A673 (cell line): Measurements from ENCODE around the gene CARMIL3. TPM values are rescaled to one million over a fixed set of nuclear protein-coding genes. Genes with fewer than 3 reads are reported as not detected.

Experiments used
- BruUV-seq: library from RNA; stranded (reverse); fragments of 400-500 nt; replicated peaks from 2 replicates; lab custom pipeline; 2021; lab: Mats Ljungman, UMichigan
- CTCF ChIA-PET: fragments of 300-600 bp; sonication (Branson Sonifier 250); formaldehyde crosslinking; loops from one replicate; lab custom pipeline; 2022; ENCODE audit warnings: antibody characterized with exemption; lab: Charles Lee
- POLR2A ChIA-PET: fragments of 300-600 bp; sonication (Branson Sonifier 250); formaldehyde crosslinking; loops from one replicate; lab custom pipeline; 2022; ENCODE audit warnings: antibody characterized with exemption; ENCODE audit not compliant: low non-redundant PET; lab: Charles Lee
- DNase-seq: peaks from one replicate; pipeline ENCODE4 v3.0.0-alpha.2; 2015; ENCODE audit warnings: low spot score
- H3K27ac ChIP-seq: fragments of 200-600 bp; sonication (generic); 2 replicates; pipeline ENCODE4 v1.5.1; 2016; ENCODE audit warnings: mixed run types, low read depth, mild to moderate bottlenecking, mixed read lengths, antibody characterized with exemption, low read length; ENCODE audit not compliant: poor library complexity, severe bottlenecking
- H3K27me3 ChIP-seq: fragments of 200-600 bp; sonication (generic); replicated peaks from 2 replicates; pipeline ENCODE4 v1.6.1; 2017; ENCODE audit warnings: mixed run types, low read depth, mild to moderate bottlenecking, mixed read lengths, antibody characterized with exemption, low read length; ENCODE audit not compliant: insufficient read depth, poor library complexity
- H3K36me3 ChIP-seq: fragments of 200-600 bp; sonication (generic); 2 replicates; pipeline ENCODE4 v1.6.1; 2016; ENCODE audit warnings: mixed run types, mild to moderate bottlenecking, mixed read lengths, antibody characterized with exemption, low read length; ENCODE audit not compliant: insufficient read depth, poor library complexity, severe bottlenecking
- H3K4me1 ChIP-seq: fragments of 200-600 bp; sonication (generic); 2 replicates; pipeline ENCODE4 v1.6.1; 2017; ENCODE audit warnings: mixed run types, mild to moderate bottlenecking, mixed read lengths, antibody characterized with exemption, low read length; ENCODE audit not compliant: insufficient read depth, poor library complexity, severe bottlenecking
- H3K4me3 ChIP-seq: fragments of 200-600 bp; sonication (generic); 2 replicates; pipeline ENCODE4 v1.5.1; 2016; ENCODE audit warnings: low read depth, mixed run types, mild to moderate bottlenecking, mixed read lengths, low read length; ENCODE audit not compliant: poor library complexity, severe bottlenecking
- H3K9me3 ChIP-seq: fragments of 200-600 bp; sonication (generic); 2 replicates; pipeline ENCODE4 v1.6.1; 2016; ENCODE audit warnings: mixed run types, low read depth, mild to moderate bottlenecking, mixed read lengths, antibody characterized with exemption, low read length; ENCODE audit not compliant: poor library complexity, severe bottlenecking
- EZH2 ChIP-seq: fragments of 200-600 bp; sonication (generic); IDR thresholded peaks from 2 replicates; pipeline ENCODE4 v1.6.1; 2017; ENCODE audit warnings: borderline replicate concordance, low read depth, mild to moderate bottlenecking, mixed read lengths, antibody characterized with exemption, low read length; ENCODE audit not compliant: poor library complexity, severe bottlenecking
- intact Hi-C: fragments of 100-400 bp; cut with micrococcal nuclease; formaldehyde crosslinking; loops from one replicate; pipeline ENCODE4 v1.10.0; 2022; ENCODE audit not compliant: unreplicated experiment
- total RNA-seq: library from RNA; stranded (reverse); gene quantifications from 2 replicates; pipeline ENCODE4 v1.2.3, GENCODE V29; 2021
- TF ChIP-seq, protein P1 (sequence below): fragments of 300-800, 200-600 bp; sonication (generic); conservative IDR thresholded peaks from 2 replicates; pipeline ENCODE4 v1.5.1; 2017; ENCODE audit warnings: low read depth, mild to moderate bottlenecking, antibody characterized with exemption, low read length, moderate library complexity, mixed read lengths

CARMIL3 gene
- total RNA-seq, 1 experiment from 2014 or later = 0.49 TPM

DNA sequence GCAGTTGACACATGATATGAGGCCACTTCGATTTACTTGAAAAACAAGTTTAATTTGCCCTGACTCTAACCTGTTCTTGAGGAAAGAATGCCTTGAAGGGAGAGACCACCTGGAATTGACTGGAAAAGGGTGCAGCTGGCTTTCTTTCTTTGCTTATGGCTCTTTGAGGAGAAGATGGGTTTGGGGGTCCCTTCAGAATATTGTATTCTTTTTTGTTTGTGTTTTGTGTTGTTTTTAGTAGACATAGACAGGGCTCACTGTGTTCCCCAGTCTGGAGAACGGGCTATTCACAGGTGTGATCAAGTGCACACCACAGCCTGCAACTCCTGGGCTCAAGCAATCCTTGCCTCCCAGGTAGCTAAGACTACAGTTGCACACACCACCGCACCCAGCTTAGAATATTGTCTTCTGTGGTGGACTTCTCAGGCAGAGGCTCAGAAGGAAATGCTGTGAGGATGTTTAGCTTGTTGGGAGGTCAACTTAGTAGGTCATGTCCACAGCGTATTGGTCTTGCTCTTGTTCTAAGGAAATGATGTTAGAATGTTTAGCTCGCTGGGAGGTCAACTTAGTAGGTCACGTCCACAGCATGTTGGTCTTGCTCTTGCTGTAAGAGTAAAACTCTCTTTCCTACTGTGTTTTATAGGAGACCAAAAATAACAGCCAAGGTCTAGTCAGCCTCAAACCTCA is 64.5 kb downstream of the CARMIL3 start:
- intact Hi-C loops = no loop called here
- Histone ChIP-seq H3K27me3 (no peaks in the 10 kb centered on the region), H3K9me3 (no peaks in the 10 kb centered on the region), H3K4me3 (peak overlapping the region; percentile 82), H3K4me1 (peaks cover 14% of the 10 kb centered on the region), H3K27ac (no peak overlapping the region), H3K36me3 (peaks cover 31% of the 10 kb centered on the region)
- no TSS peak for BruUV-seq
- no peak for DNase-seq
- ChIA-PET POLR2A (no interaction called here), CTCF (no interaction called here)
- TF ChIP-seq, protein P1, sequence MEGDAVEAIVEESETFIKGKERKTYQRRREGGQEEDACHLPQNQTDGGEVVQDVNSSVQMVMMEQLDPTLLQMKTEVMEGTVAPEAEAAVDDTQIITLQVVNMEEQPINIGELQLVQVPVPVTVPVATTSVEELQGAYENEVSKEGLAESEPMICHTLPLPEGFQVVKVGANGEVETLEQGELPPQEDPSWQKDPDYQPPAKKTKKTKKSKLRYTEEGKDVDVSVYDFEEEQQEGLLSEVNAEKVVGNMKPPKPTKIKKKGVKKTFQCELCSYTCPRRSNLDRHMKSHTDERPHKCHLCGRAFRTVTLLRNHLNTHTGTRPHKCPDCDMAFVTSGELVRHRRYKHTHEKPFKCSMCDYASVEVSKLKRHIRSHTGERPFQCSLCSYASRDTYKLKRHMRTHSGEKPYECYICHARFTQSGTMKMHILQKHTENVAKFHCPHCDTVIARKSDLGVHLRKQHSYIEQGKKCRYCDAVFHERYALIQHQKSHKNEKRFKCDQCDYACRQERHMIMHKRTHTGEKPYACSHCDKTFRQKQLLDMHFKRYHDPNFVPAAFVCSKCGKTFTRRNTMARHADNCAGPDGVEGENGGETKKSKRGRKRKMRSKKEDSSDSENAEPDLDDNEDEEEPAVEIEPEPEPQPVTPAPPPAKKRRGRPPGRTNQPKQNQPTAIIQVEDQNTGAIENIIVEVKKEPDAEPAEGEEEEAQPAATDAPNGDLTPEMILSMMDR = no peak
- TF ChIP-seq EZH2 = no peak

- Histone ChIP-seq H3K4me1 (peaks cover 14% of the 10 kb centered on the region), H3K4me3 (no peak overlapping the region), H3K36me3 (peaks cover 32% of the 10 kb centered on the region), H3K27ac (no peak overlapping the region), H3K27me3 (no peaks in the 10 kb centered on the region), H3K9me3 (no peaks in the 10 kb centered on the region)
- CTCF ChIA-PET = no interaction called here
- TF ChIP-seq EZH2 = no peak
- TF ChIP-seq, protein P1 = no peak
- no peak for DNase-seq
- BruUV-seq = no TSS peak
- intact Hi-C loops = no loop called here
- POLR2A ChIA-PET = no interaction called here
Measured at GRCh38 chr14:24117179-24117578, 65.4 kb downstream of the CARMIL3 start.

Other genes starting within 250 kb of the CARMIL3 start
- gene DHRS4, start 98.2 kb upstream of the CARMIL3 start, total RNA-seq = 10.1 and 11.4 TPM in 2 replicates
- 9.3 and 10.6 TPM in 2 replicates for gene DHRS4L2, start 63.1 kb upstream of the CARMIL3 start, total RNA-seq
- not detected in 2 replicates for gene CPNE6, start 19.6 kb downstream of the CARMIL3 start, total RNA-seq
- 16.8 and 46.3 TPM in 2 replicates for gene PCK2, start 42.3 kb downstream of the CARMIL3 start, total RNA-seq
- gene DCAF11, start 62.8 kb downstream of the CARMIL3 start, total RNA-seq = 45.5 and 49.1 TPM in 2 replicates
- gene NRL, start 62.9 kb downstream of the CARMIL3 start, total RNA-seq = 1.6 and 1.9 TPM in 2 replicates
- gene FITM1, start 78.7 kb downstream of the CARMIL3 start, total RNA-seq = 0.48 TPM in 1 of 2 replicates, not detected in the other
- gene PSME1, start 84.2 kb downstream of the CARMIL3 start, total RNA-seq = 160 and 173 TPM in 2 replicates
- 36.8 and 50.4 TPM in 2 replicates for gene EMC9, start 89.6 kb downstream of the CARMIL3 start, total RNA-seq
- 171 and 172 TPM in 2 replicates for gene PSME2, start 94.6 kb downstream of the CARMIL3 start, total RNA-seq
- gene RNF31, start 95.5 kb downstream of the CARMIL3 start, total RNA-seq = 59.9 and 62.1 TPM in 2 replicates
- 25.1 and 27.3 TPM in 2 replicates for gene IRF9, start 109.3 kb downstream of the CARMIL3 start, total RNA-seq
- gene REC8, start 120.1 kb downstream of the CARMIL3 start, total RNA-seq = 5.4 and 8.4 TPM in 2 replicates
- 150 and 157 TPM in 2 replicates for gene IPO4, start 136.8 kb downstream of the CARMIL3 start, total RNA-seq
- 46.9 and 55.5 TPM in 2 replicates for gene TM9SF1, start 143.4 kb downstream of the CARMIL3 start, total RNA-seq
- 0.70 and 0.75 TPM in 2 replicates for gene TSSK4, start 153.7 kb downstream of the CARMIL3 start, total RNA-seq
- gene CHMP4A, start 161.5 kb downstream of the CARMIL3 start, total RNA-seq = 51.9 and 56.7 TPM in 2 replicates
- gene MDP1, start 164.1 kb downstream of the CARMIL3 start, total RNA-seq = 21.3 and 22.4 TPM in 2 replicates
- gene NEDD8, start 180.4 kb downstream of the CARMIL3 start, total RNA-seq = 257 and 266 TPM in 2 replicates
- gene GMPR2, start 180.9 kb downstream of the CARMIL3 start, total RNA-seq = 82.7 and 85.8 TPM in 2 replicates
- gene TINF2, start 190.6 kb downstream of the CARMIL3 start, total RNA-seq = 46.1 and 47.0 TPM in 2 replicates
- 1.5 and 3.5 TPM in 2 replicates for gene TGM1, start 211.2 kb downstream of the CARMIL3 start, total RNA-seq
- gene RABGGTA, start 219.6 kb downstream of the CARMIL3 start, total RNA-seq = 22.2 and 23.8 TPM in 2 replicates
- gene DHRS1, start 247.8 kb downstream of the CARMIL3 start, total RNA-seq = 13.3 and 14.5 TPM in 2 replicates
- 34.0 and 37.1 TPM in 2 replicates for gene NOP9, start 247.8 kb downstream of the CARMIL3 start, total RNA-seq